NT2/D1 (cell line): ENCODE measurements around the gene FCN1.

Experiments
- YY1 ChIP-seq: IDR thresholded peaks from 2 replicates; pipeline ENCODE4 v1.6.1; 2011; ENCODE audit not compliant: insufficient read length, insufficient read depth
- ZNF274 ChIP-seq: IDR thresholded peaks from 2 replicates; pipeline ENCODE4 v1.6.1; 2011; ENCODE audit warnings: mild to moderate bottlenecking, low read depth, low read length

- no peak for TF ChIP-seq ZNF274
- no peak for TF ChIP-seq YY1
Observed at GRCh38 chr9:134948149-134948548, 30.4 kb upstream of the FCN1 start.
